K562 (cell line): Measurements from ENCODE around the gene PIGK. TPM values are rescaled to one million over a fixed set of nuclear protein-coding genes. Genes with fewer than 3 reads are reported as not detected.

Source experiments
- ATAC-seq: fragments of 200-7000 bp; cut with Tn5 transposase; 3 replicates; pipeline ENCODE4 v1.9.1; 2020; ENCODE audit warnings: moderate library complexity
- BruUV-seq: library from RNA; stranded (reverse); fragments of 400-500 nt; replicated peaks from 2 replicates; lab custom pipeline; 2021; lab: Mats Ljungman, UMichigan
- CTCF ChIA-PET: fragments of 300-600 bp; formaldehyde crosslinking; extraction: SDS; loops from one replicate; lab custom pipeline; 2021; ENCODE audit warnings: low intra/inter-chr PET ratio; lab: Yijun Ruan, JAX
- POLR2A ChIA-PET: fragments of 300-600, 350-650 bp; sonication (Branson Sonifier 250); formaldehyde crosslinking; extraction: SDS; loops from one replicate; lab custom pipeline; 2021; ENCODE audit warnings: antibody characterized with exemption, inconsistent platforms; lab: Yijun Ruan, JAX
- DNase-seq, 4 experiments: peaks; one replicate each; pipeline versions ENCODE4 v3.0.0 to v3.0.0-alpha.2; 2011 to 2018; ENCODE audit warnings: low spot score in 3 of 4, mixed read lengths in 3 of 4; ENCODE audit errors: extremely low read depth in 1 of 4
- FAIRE-seq: peaks from 2 replicates; lab custom pipeline; 2011; peaks lifted over from hg19 to GRCh38; lab: Jason Lieb, UNC
- H2AFZ ChIP-seq: 2 replicates; pipeline ENCODE4 v1.6.0; 2011; ENCODE audit warnings: low read depth, low read length, control low read depth, inconsistent platforms
- H3K27ac ChIP-seq: fragments of 200-600 bp; 3 replicates; pipeline ENCODE4 v1.8.0; 2011; ENCODE audit warnings: low read depth, mild to moderate bottlenecking, control low read depth, inconsistent platforms, low read length, moderate library complexity, mixed read lengths; ENCODE audit errors: extremely low read depth
- H3K27me3 ChIP-seq, 2 experiments: fragments of 300-600 bp in 1 of 2; 2 replicates in 1 of 2; 3 replicates in 1 of 2; pipeline versions ENCODE4 v1.6.0 to v1.8.0; 2011; ENCODE audit warnings: inconsistent platforms in 2 of 2, low read length in 2 of 2, mild to moderate bottlenecking in 1 of 2, mixed read lengths in 1 of 2, moderate library complexity in 1 of 2; ENCODE audit not compliant: control insufficient read depth in 2 of 2, insufficient read depth in 2 of 2
- H3K36me3 ChIP-seq: fragments of 300-600 bp; 3 replicates; pipeline ENCODE4 v1.8.0; 2011; ENCODE audit warnings: mild to moderate bottlenecking, low read length, inconsistent platforms; ENCODE audit not compliant: control insufficient read depth, insufficient read depth
- H3K4me1 ChIP-seq, 2 experiments: fragments of 200-600 bp in 1 of 2; replicated peaks in 1 of 2; 2 replicates in 1 of 2; 3 replicates in 1 of 2; pipeline versions ENCODE4 v1.5.1 to v1.8.0; 2011; ENCODE audit warnings: inconsistent platforms in 2 of 2, low read length in 2 of 2, mild to moderate bottlenecking in 1 of 2, mixed read lengths in 1 of 2, moderate library complexity in 1 of 2; ENCODE audit not compliant: control insufficient read depth in 2 of 2, insufficient read depth in 2 of 2
- H3K4me2 ChIP-seq: 2 replicates; pipeline ENCODE4 v1.6.1; 2011; ENCODE audit warnings: low read length, control low read depth, inconsistent platforms, mixed read lengths; ENCODE audit not compliant: insufficient read depth
- H3K4me3 ChIP-seq: fragments of 200-600 bp; sonication (generic), shearing (Covaris generic); 2 replicates; pipeline ENCODE4 v1.5.1; 2016; ENCODE audit warnings: control low read depth, inconsistent platforms
- H3K79me2 ChIP-seq: fragments of 200-600 bp; 3 replicates; pipeline ENCODE4 v1.8.0; 2011; ENCODE audit warnings: low read length, inconsistent platforms; ENCODE audit not compliant: control insufficient read depth, insufficient read depth
- H3K9ac ChIP-seq, 2 experiments: 2 replicates each; pipeline versions ENCODE4 v1.6.0 to v1.6.1; 2011; ENCODE audit warnings: low read depth in 2 of 2, low read length in 2 of 2, control low read depth in 1 of 2, inconsistent platforms in 1 of 2, mild to moderate bottlenecking in 1 of 2, mixed read lengths in 1 of 2; ENCODE audit not compliant: insufficient read depth in 1 of 2
- H3K9me1 ChIP-seq: one replicate; pipeline ENCODE4 v1.6.0; 2011; ENCODE audit warnings: inconsistent platforms, mild to moderate bottlenecking, low read length, moderate library complexity; ENCODE audit not compliant: control insufficient read depth, insufficient read depth
- H3K9me3 ChIP-seq: replicated peaks from 2 replicates; pipeline ENCODE4 v1.5.1; 2011; ENCODE audit warnings: low read depth, low read length, inconsistent platforms; ENCODE audit not compliant: control insufficient read depth, insufficient read depth
- H4K20me1 ChIP-seq: replicated peaks from 2 replicates; pipeline ENCODE4 v1.6.1; 2011; ENCODE audit warnings: low read length, inconsistent platforms, mixed read lengths; ENCODE audit not compliant: control insufficient read depth, insufficient read depth
- GABPA ChIP-seq: fragments of 200-800 bp; sonication (Bioruptor generic); conservative IDR thresholded peaks from 2 replicates; pipeline ENCODE4 v1.6.1; 2016; ENCODE audit warnings: low read depth, missing genetic modification characterization, missing compliant biosample characterization
- RAD51 ChIP-seq: fragments of 450-650 bp; IDR thresholded peaks from 2 replicates; pipeline ENCODE4 v1.7.1; 2016; ENCODE audit warnings: low read depth, mild to moderate bottlenecking, borderline replicate concordance
- REST ChIP-seq, 2 experiments: fragments of 450-650 bp; formaldehyde crosslinking in 1 of 2; IDR thresholded peaks; 2 replicates each; pipeline versions ENCODE4 v1.4.0 to v1.6.1; 2014 to 2020; ENCODE audit warnings: mild to moderate bottlenecking in 2 of 2, borderline replicate concordance in 1 of 2, low read depth in 1 of 2
- TFE3 ChIP-seq: fragments of 450-650 bp; formaldehyde crosslinking; IDR thresholded peaks from 2 replicates; pipeline ENCODE4 v1.4.0; 2020; ENCODE audit warnings: mild to moderate bottlenecking, mixed read lengths
- ZC3H8 ChIP-seq: fragments of 450-650 bp; IDR thresholded peaks from 2 replicates; pipeline ENCODE4 v1.6.1; 2017
- ZKSCAN3 ChIP-seq: fragments of 250-450 bp; sonication (Bioruptor Pico); IDR thresholded peaks from 2 replicates; pipeline ENCODE4 v1.4.0; 2020
- ZNF253 ChIP-seq: fragments of 250-450 bp; sonication (Bioruptor Pico); conservative IDR thresholded peaks from 2 replicates; pipeline ENCODE4 v1.6.1; 2021; ENCODE audit warnings: mild to moderate bottlenecking
- WGBS: fragments of 100-300 bp; shearing (Covaris generic); methylation state at CpG from one replicate; pipeline ENCODE4 v1.1.6; 2016; ENCODE audit warnings: low coverage, mixed read lengths; ENCODE audit not compliant: insufficient coverage; ENCODE audit errors: missing lambda C conversion rate; 5-methylcytosine and 5-hydroxymethylcytosine counted together
- in situ Hi-C: fragments of 300-500 bp; cut with MboI; formaldehyde crosslinking; loops from 4 replicates; pipeline ENCODE4 v1.15.0; 2018; ENCODE audit warnings: inconsistent platforms, mixed read lengths
- intact Hi-C: fragments of 100-400 bp; cut with micrococcal nuclease; formaldehyde crosslinking; loops from 2 replicates; pipeline ENCODE4 v1.14.2; 2022
- polyA plus RNA-seq, 8 experiments: library from polyadenylated mRNA; depleted of rRNA in 4 of 8; stranded (reverse) in 5 of 8; unstranded in 3 of 8; fragments of >200 nt; fragmentation: Nextera tagmentation in 2 of 8; fragmentation: Illumina TruSeq in 1 of 8; extraction: Ambion mirVana in 2 of 8; extraction: Trizol in 1 of 8; gene quantifications; 2 replicates each; pipeline versions ENCODE4 v1.2.1 to v1.2.3, GENCODE V29; 2011 to 2014; ENCODE audit warnings: inconsistent platforms in 1 of 8, missing spikeins in 1 of 8
- total RNA-seq, 7 experiments: library from RNA; depleted of rRNA in 6 of 7; stranded (reverse); fragments of >200 nt in 6 of 7; fragmentation: Illumina TruSeq in 2 of 7; extraction: Trizol in 2 of 7; gene quantifications; 2 replicates each; pipeline versions ENCODE4 v1.2.1 to v1.2.3, GENCODE V29; 2011 to 2021; ENCODE audit warnings: low replicate concordance in 1 of 7
- TF ChIP-seq, protein P1 (sequence below): sonication (generic); formaldehyde crosslinking; IDR thresholded peaks from 2 replicates; pipeline ENCODE4 v1.8.1; 2023; ENCODE audit warnings: mild to moderate bottlenecking, missing genetic modification reagents

PIGK gene
- total and polyA plus RNA-seq, 9 of the 15 experiments (the other 6 are each of a cell fraction or from before 2014, with no cell fraction given): 15.7 to 59.5 (median 29.9) TPM

GRCh38 chr1:77234943-77235342 is 15.7 kb upstream of the PIGK start:
- no TSS peak for BruUV-seq
- no peak overlapping the region for H3K27ac ChIP-seq
- ChIA-PET CTCF (no interaction called here), POLR2A (no interaction called here)
- FAIRE-seq (no peak), ATAC-seq (no peak), DNase-seq (no peak)
- no peak overlapping the region for H3K9ac ChIP-seq
- no peak overlapping the region for H2AFZ ChIP-seq
- in situ Hi-C loops (no loop called here), intact Hi-C loops (no loop called here)
- H3K4me1 ChIP-seq: no peaks in the 10 kb centered on the region
- H3K9me1 ChIP-seq: no peaks in the 10 kb centered on the region
- TF ChIP-seq ZKSCAN3 (CRISPR knock-in tag): no peak
- no peak for TF ChIP-seq GABPA (tag)
- TF ChIP-seq, protein P1, sequence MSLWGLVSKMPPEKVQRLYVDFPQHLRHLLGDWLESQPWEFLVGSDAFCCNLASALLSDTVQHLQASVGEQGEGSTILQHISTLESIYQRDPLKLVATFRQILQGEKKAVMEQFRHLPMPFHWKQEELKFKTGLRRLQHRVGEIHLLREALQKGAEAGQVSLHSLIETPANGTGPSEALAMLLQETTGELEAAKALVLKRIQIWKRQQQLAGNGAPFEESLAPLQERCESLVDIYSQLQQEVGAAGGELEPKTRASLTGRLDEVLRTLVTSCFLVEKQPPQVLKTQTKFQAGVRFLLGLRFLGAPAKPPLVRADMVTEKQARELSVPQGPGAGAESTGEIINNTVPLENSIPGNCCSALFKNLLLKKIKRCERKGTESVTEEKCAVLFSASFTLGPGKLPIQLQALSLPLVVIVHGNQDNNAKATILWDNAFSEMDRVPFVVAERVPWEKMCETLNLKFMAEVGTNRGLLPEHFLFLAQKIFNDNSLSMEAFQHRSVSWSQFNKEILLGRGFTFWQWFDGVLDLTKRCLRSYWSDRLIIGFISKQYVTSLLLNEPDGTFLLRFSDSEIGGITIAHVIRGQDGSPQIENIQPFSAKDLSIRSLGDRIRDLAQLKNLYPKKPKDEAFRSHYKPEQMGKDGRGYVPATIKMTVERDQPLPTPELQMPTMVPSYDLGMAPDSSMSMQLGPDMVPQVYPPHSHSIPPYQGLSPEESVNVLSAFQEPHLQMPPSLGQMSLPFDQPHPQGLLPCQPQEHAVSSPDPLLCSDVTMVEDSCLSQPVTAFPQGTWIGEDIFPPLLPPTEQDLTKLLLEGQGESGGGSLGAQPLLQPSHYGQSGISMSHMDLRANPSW (CRISPR knock-in tag): no peak
- TF ChIP-seq TFE3 (CRISPR knock-in tag): peak; percentile 85
- no peak for TF ChIP-seq REST (IDR thresholded peaks at IDR 0.05; ENCODE audit: borderline replicate concordance)
- no peak for TF ChIP-seq REST (CRISPR knock-in tag; IDR thresholded peaks at IDR 0.05; ENCODE audit: low read depth)
- TF ChIP-seq ZNF253: no peak
- TF ChIP-seq ZC3H8: no peak
- 0 out of 2 replicates have a peak, but pooled peaks have one; percentile 17 for TF ChIP-seq RAD51
- H3K4me2 ChIP-seq: no peak overlapping the region
- no peak overlapping the region for H3K4me3 ChIP-seq
- H3K79me2 ChIP-seq: no peaks in the 10 kb centered on the region
- H3K27me3 ChIP-seq: no peaks in the 10 kb centered on the region
- H4K20me1 ChIP-seq: no peaks in the 10 kb centered on the region
- 0% methylated on average over 1 of the region's 1 CpG for WGBS
- H3K36me3 ChIP-seq: no peaks in the 10 kb centered on the region
- H3K9me3 ChIP-seq: no peaks in the 10 kb centered on the region
